ENCODE results near the gene SCN1B.

SCN1B gene

GRCh38 chr19:35089554-35089953, 59.3 kb downstream of the SCN1B start:
- TF ChIP-seq HDGF (IDR thresholded peaks at IDR 0.05; ENCODE audit: borderline replicate concordance): no peak
- TF ChIP-seq ZNF384 (IDR thresholded peaks at IDR 0.05): no peak
- TF ChIP-seq BHLHE40 (IDR thresholded peaks at IDR 0.05; ENCODE audit: borderline replicate concordance): no peak
- TF ChIP-seq L3MBTL2 (conservative IDR thresholded peaks at IDR 0.05): no peak
- TF ChIP-seq LEF1 (IDR thresholded peaks at IDR 0.05; ENCODE audit: borderline replicate concordance): no peak
- TF ChIP-seq NFRKB (IDR thresholded peaks at IDR 0.05): no peak
- no peak for TF ChIP-seq ARNT (IDR thresholded peaks at IDR 0.05)
- TF ChIP-seq FOXA1 (IDR thresholded peaks at IDR 0.05): no peak
- no peak for TF ChIP-seq FOXM1 (IDR thresholded peaks at IDR 0.05; ENCODE audit: borderline replicate concordance)
- no peak for TF ChIP-seq CTBP1 (IDR thresholded peaks at IDR 0.05; ENCODE audit: borderline replicate concordance)
- TF ChIP-seq SUZ12 (IDR thresholded peaks at IDR 0.05): no peak
- TF ChIP-seq FOXK2 (IDR thresholded peaks at IDR 0.05): no peak
- TF ChIP-seq TARDBP (IDR thresholded peaks at IDR 0.05): no peak
- TF ChIP-seq SP1 (IDR thresholded peaks at IDR 0.05): no peak
- no peak for TF ChIP-seq PKNOX1 (IDR thresholded peaks at IDR 0.05)
- TF ChIP-seq ELF4 (IDR thresholded peaks at IDR 0.05): no peak
- ChIA-PET CTCF (interaction anchor here (1.0 to 1.3 kb wide), 2 partner anchors 21 to 23 kb away, joined by 3 to 4 read pairs; no protein-coding TSS in a partner anchor), POLR2A (no interaction called here)
- DNase-seq (ENCODE audit: extremely low spot score): no peak

All from HEK293T (cell line).